Transverse colon (tissue), 4 donors: ENCODE measurements around the gene CDS1.

ENCODE experiments used
- CTCF ChIP-seq, 5 experiments: fragments of 200-600 bp in 3 of 5; fragments of 450-650 bp in 2 of 5; sonication (generic) in 3 of 5; IDR thresholded peaks; 1 replicate in 2 of 5; 2 replicates in 3 of 5; pipeline ENCODE4 v1.5.1; 2016 to 2017; ENCODE audit warnings: antibody characterized with exemption in 5 of 5, inconsistent platforms in 3 of 5, mild to moderate bottlenecking in 2 of 5, moderate library complexity in 1 of 5
- POLR2AphosphoS5 ChIP-seq, 3 donors: sonication (generic); formaldehyde crosslinking; IDR thresholded peaks; one replicate each; pipeline ENCODE4 v1.6.1; 2016; ENCODE audit warnings: antibody characterized with exemption in 3 of 3

GRCh38 chr4:84648178-84648577 lies 65.3 kb downstream of the CDS1 start:
- TF ChIP-seq POLR2AphosphoS5 (IDR thresholded peaks at IDR 0.05) (no peak), CTCF (IDR thresholded peaks at IDR 0.05) (no peak)
